Measurements from ENCODE around the gene PPIE.

- no peak for TF ChIP-seq EZH2phosphoT487 (IDR thresholded peaks at IDR 0.05; ENCODE audit: insufficient read depth, low read depth)
- no peak for TF ChIP-seq EZH2 (IDR thresholded peaks at IDR 0.05; ENCODE audit: insufficient read depth, poor library complexity, severe bottlenecking)
Observed at GRCh38 chr1:39802496-39803260, 64.0 kb downstream of the PPIE start.

Data from GM23248 (cell line).